ENCODE data around the gene RPS6KA2. TPM values are rescaled to one million over a fixed set of nuclear protein-coding genes. Genes with fewer than 3 reads are reported as not detected.

Gene RPS6KA2
- total RNA-seq, 1 experiment from 2014 or later, result 12.3 TPM

GRCh38 chr6:166418691-166419143 is 208.3 kb downstream of the RPS6KA2 start:
- Histone ChIP-seq H3K18ac (ENCODE audit: insufficient read length, low read depth, low read length) (no peak overlapping the region), H3K23ac (ENCODE audit: insufficient read length, low read depth, low read length) (no peak overlapping the region), H3K4me1 (ENCODE audit: insufficient read depth, low read length) (no peaks in the 10 kb centered on the region), H3K23me2 (ENCODE audit: insufficient read length, low read depth, low read length, poor library complexity, severe bottlenecking) (peaks cover 5% of the 10 kb centered on the region), H2BK120ac (ENCODE audit: low read depth, low read length, poor library complexity, severe bottlenecking) (no peak overlapping the region), H4K20me1 (ENCODE audit: control insufficient read depth, insufficient read depth, insufficient read length) (peaks cover 3% of the 10 kb centered on the region), H3K27me3 (ENCODE audit: insufficient read depth, low read length) (no peaks in the 10 kb centered on the region), H4K91ac (ENCODE audit: insufficient read length, low read depth, low read length) (no peak overlapping the region), H3T11ph (ENCODE audit: low read length) (no peak overlapping the region), H3K14ac (ENCODE audit: insufficient read depth, low read length) (no peak overlapping the region), H3K9ac (ENCODE audit: extremely low read depth, insufficient read length, low read length) (no peak overlapping the region), H4K8ac (replicated peaks; ENCODE audit: insufficient read length, low read depth, low read length) (no peak overlapping the region), H3K4me2 (ENCODE audit: insufficient read depth, insufficient read length, low read length) (no peak overlapping the region), H4K5ac (ENCODE audit: insufficient read length, low read depth, low read length) (no peak overlapping the region), H2BK12ac (ENCODE audit: insufficient read length, low read depth, low read length) (no peak overlapping the region), H2AFZ (ENCODE audit: low read length) (no peak overlapping the region), H3K79me2 (ENCODE audit: insufficient read depth, low read length) (no peaks in the 10 kb centered on the region), H2BK5ac (ENCODE audit: insufficient read length, low read length) (no peak overlapping the region), H3K9me3 (ENCODE audit: control insufficient read depth, low read depth, low read length) (no peaks in the 10 kb centered on the region), H3K27ac (ENCODE audit: insufficient read length, low read depth, low read length) (no peak overlapping the region), H2BK15ac (ENCODE audit: low read depth, low read length) (no peak overlapping the region), H3K4ac (ENCODE audit: low read depth, low read length) (no peak overlapping the region), H3K79me1 (ENCODE audit: insufficient read depth, low read depth, low read length, poor library complexity, severe bottlenecking) (no peaks in the 10 kb centered on the region), H3K56ac (ENCODE audit: insufficient read length, low read depth, low read length) (no peak overlapping the region), H2AK5ac (ENCODE audit: insufficient read length, low read length) (no peak overlapping the region), H2BK20ac (ENCODE audit: low read depth, low read length, poor library complexity, severe bottlenecking) (no peak overlapping the region)
- Mint-ChIP-seq H3K27me3 (ENCODE audit: low read depth) (no peaks in the 10 kb centered on the region), H3K9me3 (peaks cover 11 to 13% of the 10 kb centered on the region in 2 experiments; a peak in 4 of 5 replicates), H3K27ac (no peak overlapping the region; a peak in 1 of 7 replicates), H3K4me3 (no peak overlapping the region), H3K4me1 (peaks cover 6 to 8% of the 10 kb centered on the region in 2 experiments), H3K36me3 (ENCODE audit: insufficient read depth in 1 of 3, low read depth in 3 of 3) (peaks cover 29 to 40% (median 31%) of the 10 kb centered on the region in 3 experiments)
- no peak for DNase-seq
- WGBS (ENCODE audit: extremely low coverage, insufficient read length, low lambda C conversion rate), result no CpG with 5 or more reads among the region's 9 CpGs
- no peak for TF ChIP-seq CTCF (conservative IDR thresholded peaks at IDR 0.05)
